ENCODE data around the gene RCBTB1. TPM values are rescaled to one million over a fixed set of nuclear protein-coding genes. Genes with fewer than 3 reads are reported as not detected.

RCBTB1 gene
- total and polyA plus RNA-seq, 12 donors = 6.1 to 23.5 (median 18.2) TPM

DNA sequence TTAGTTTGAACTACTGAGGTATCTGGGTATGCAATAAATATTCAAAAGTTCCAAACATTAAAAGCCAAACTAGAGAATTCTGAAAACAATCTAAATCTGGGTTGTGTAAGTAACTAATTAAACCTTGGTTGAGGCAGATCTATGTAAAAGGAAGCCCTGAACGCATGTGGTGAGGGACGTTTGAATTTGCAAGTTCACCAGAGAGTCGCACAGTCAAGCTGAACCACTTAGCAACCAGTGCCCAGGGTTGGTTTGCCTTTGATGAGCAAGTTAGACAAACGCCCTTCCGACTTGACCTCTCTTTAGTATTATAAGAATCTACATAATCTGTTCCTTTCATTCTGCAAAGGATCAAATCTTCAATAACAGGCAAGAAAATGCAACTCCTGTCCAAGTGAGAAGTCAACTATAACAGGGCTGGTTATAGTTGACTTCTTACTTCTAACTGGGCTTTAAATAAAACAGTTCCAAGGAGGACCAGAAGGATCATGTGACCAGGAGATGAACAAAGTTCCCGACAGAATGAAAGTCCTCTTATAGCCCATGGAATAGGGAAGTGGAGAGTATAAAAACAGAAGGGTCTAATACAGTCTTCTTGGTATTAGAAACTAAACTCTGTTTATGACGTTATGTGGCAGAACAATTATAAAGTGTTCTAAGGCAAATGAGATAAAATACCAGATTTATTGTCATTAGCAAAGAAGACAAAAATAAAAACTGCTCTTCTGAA lies 49.0 kb downstream of the RCBTB1 start:
- Histone ChIP-seq H3K27me3 (no peaks in the 10 kb centered on the region), H3K4me1 (peaks cover 0 to 25% (median 15%) of the 10 kb centered on the region in 9 donors), H3K9me3 (no peaks in the 10 kb centered on the region), H3K36me3 (peaks cover 0 to 72% (median 21%) of the 10 kb centered on the region in 9 donors), H3K4me3 (no peak overlapping the region), H3K27ac (peak overlapping the region in 1 of 10 donors; percentile 16)
- TF ChIP-seq, protein P1, sequence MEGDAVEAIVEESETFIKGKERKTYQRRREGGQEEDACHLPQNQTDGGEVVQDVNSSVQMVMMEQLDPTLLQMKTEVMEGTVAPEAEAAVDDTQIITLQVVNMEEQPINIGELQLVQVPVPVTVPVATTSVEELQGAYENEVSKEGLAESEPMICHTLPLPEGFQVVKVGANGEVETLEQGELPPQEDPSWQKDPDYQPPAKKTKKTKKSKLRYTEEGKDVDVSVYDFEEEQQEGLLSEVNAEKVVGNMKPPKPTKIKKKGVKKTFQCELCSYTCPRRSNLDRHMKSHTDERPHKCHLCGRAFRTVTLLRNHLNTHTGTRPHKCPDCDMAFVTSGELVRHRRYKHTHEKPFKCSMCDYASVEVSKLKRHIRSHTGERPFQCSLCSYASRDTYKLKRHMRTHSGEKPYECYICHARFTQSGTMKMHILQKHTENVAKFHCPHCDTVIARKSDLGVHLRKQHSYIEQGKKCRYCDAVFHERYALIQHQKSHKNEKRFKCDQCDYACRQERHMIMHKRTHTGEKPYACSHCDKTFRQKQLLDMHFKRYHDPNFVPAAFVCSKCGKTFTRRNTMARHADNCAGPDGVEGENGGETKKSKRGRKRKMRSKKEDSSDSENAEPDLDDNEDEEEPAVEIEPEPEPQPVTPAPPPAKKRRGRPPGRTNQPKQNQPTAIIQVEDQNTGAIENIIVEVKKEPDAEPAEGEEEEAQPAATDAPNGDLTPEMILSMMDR (IDR thresholded peaks at IDR 0.05) = no peak
- WGBS, 2 donors = 54 to 70% methylated on average over 7 of the region's 7 CpGs
- intact Hi-C loops (cut with DNase I) = loop anchor here in 2 of 10 donors (2.0 to 10.0 kb wide), 2 partner anchors 20 to 68 kb away; no protein-coding TSS in a partner anchor
- ATAC-seq (peak in 4 of 8 donors; percentile 24 to 57 (median 52)), DNase-seq (no peak)

DNA sequence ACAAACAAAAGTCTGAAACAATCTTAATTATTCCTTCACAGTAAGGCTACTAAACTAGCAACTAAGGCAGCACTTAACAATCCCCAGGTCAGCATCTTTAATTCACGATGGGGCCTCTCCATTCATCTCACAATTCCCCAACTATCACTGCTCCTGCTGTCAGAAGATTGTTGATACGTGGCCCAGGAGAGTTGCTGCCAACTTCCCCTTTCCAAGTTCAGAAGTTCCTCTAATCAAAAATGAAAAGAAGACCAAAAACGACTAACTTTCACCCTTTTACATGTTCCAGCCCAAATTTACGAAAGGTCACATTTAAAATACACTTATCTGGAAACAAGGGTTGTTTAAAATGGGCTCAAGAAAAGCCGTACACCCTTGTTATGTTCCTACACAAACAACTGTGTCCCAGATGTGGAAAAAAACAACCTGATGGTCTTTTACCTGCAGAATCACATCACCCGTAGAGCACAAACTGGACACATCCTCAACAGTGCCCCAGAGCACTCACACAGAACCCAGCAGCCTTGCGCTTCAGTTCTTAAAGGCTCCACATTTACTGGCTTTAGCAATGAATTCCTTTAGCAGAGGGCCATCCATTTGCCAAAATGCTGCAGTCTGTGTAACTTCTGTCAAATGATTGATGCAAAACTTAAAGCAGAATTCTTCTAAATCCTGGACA lies 51.6 kb downstream of the RCBTB1 start:
- Histone ChIP-seq H3K27me3 (no peaks in the 10 kb centered on the region), H3K36me3 (peaks cover 0 to 60% (median 7%) of the 10 kb centered on the region in 9 donors), H3K27ac (peak overlapping the region in 2 of 10 donors; percentile 28 to 69), H3K4me1 (peaks cover 0 to 13% (median 8%) of the 10 kb centered on the region in 9 donors), H3K4me3 (no peak overlapping the region), H3K9me3 (no peaks in the 10 kb centered on the region)
- no peak for ATAC-seq
- intact Hi-C loops (cut with DNase I) = loop anchor here in 1 of 10 donors (10.0 kb wide), 1 partner anchor 71 kb away; no protein-coding TSS in a partner anchor
- no peak for DNase-seq
- 56 to 70% methylated on average over 7 of the region's 7 CpGs for WGBS, 2 donors
- TF ChIP-seq, protein P1 (IDR thresholded peaks at IDR 0.05) = no peak

- TF ChIP-seq, protein P1 (IDR thresholded peaks at IDR 0.05) = no peak
- intact Hi-C loops (cut with DNase I) = loop anchor here in 1 of 10 donors (10.0 kb wide), 1 partner anchor 72 kb away; no protein-coding TSS in a partner anchor
- Histone ChIP-seq H3K27me3 (no peaks in the 10 kb centered on the region), H3K36me3 (peaks cover 0 to 60% (median 7%) of the 10 kb centered on the region in 9 donors), H3K4me3 (no peak overlapping the region), H3K9me3 (no peaks in the 10 kb centered on the region), H3K27ac (peak overlapping the region in 8 of 10 donors; percentile 1 to 30 (median 14)), H3K4me1 (peaks cover 0 to 13% (median 8%) of the 10 kb centered on the region in 9 donors)
- DNase-seq (no peak), ATAC-seq (no peak)
Measured at GRCh38 chr13:49533011-49533410, 52.3 kb downstream of the RCBTB1 start.

DNA sequence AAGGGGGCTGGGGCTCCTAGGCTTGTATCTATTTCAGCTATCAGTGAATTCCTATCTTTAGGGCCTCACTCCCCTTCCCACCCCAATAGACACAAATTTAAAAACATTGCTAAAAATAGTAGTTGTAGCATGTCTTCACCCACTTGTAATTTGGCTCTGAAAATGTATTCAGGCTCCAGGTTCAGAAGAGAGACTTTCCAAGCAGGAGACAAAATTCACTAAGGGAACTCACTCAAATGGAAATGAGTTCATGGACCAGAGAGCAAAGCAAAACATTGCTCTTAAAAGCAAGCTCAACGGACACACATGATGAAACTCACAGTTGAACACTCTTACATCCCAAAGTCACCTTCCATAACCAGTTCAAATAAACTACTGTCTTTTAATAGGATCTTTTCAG lies 52.8 kb downstream of the RCBTB1 start:
- ATAC-seq (peak in 4 of 8 donors; percentile 50 to 72 (median 61)), DNase-seq (no peak)
- Histone ChIP-seq H3K4me3 (no peak overlapping the region), H3K27ac (peak overlapping the region in 8 of 10 donors; percentile 1 to 30 (median 14)), H3K27me3 (no peaks in the 10 kb centered on the region), H3K4me1 (peaks cover 0 to 13% (median 8%) of the 10 kb centered on the region in 9 donors), H3K36me3 (peaks cover 0 to 60% (median 7%) of the 10 kb centered on the region in 9 donors), H3K9me3 (no peaks in the 10 kb centered on the region)
- TF ChIP-seq, protein P1 (IDR thresholded peaks at IDR 0.05) = no peak
- WGBS, 2 donors = 56 to 62% methylated on average over 1 of the region's 1 CpG
- intact Hi-C loops (cut with DNase I) = loop anchor here in 1 of 10 donors (10.0 kb wide), 1 partner anchor 72 kb away; no protein-coding TSS in a partner anchor

Measured in heart right ventricle (tissue), 16 donors.